GM18951 (cell line): Measurements from ENCODE around the gene SH2B2.

Experiments used
- POLR2A ChIP-seq: IDR thresholded peaks from 4 replicates; pipeline ENCODE4 v1.6.1; 2011; ENCODE audit warnings: mild to moderate bottlenecking; ENCODE audit not compliant: insufficient read length, insufficient read depth; ENCODE audit errors: extremely low read depth
- in situ Hi-C: fragments of 300-500 bp; cut with MboI; formaldehyde crosslinking; loops from one replicate; pipeline ENCODE4 v1.12.0; 2022; ENCODE audit warnings: low sequenced_read_pairs, mixed read lengths, inconsistent platforms; ENCODE audit not compliant: unreplicated experiment

SH2B2 gene

GRCh38 chr7:102272075-102272916, 14.4 kb upstream of the SH2B2 start:
- no peak for TF ChIP-seq POLR2A
- in situ Hi-C loops: no loop called here

DNA sequence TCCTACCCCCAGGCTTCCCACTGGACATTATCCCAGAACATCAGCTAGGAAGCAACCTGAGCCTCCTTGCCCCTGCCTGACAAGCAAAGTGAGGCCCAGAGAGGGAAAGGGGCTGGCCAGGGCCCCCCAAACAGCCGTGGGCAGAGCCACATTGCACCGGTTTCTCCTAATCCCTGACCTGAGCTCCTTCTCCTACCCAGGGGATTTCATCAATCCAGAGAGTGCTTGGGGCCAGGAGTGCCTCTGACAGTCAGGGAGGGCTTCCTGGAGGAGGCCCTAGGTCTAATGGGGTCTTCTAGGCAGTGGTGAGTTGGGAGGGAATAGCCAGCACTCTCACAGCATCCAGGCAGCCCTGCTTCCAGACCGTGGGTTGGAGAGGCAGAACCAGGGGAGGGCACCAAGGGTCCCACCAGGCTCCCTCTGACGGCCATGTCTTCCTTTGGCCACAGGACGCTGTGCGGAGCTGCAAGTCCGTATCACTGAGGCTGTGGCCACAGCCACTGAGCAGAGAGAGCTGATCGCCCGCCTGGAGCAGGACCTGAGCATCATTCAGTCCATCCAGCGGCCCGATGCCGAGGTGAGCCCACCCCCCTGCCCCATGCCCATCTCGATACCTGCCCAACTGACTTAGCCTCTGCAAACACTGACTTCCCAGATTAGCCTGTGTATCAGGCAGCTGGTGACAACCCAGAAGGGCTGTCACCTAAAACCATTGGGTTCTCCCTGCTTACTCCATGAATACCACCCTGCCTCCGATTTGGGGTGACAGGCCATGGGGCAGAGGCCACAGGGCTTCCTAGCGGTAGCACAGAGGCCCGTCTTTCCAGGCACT, 13.5 kb upstream of the SH2B2 start:
- in situ Hi-C loops: no loop called here
- no peak for TF ChIP-seq POLR2A

GRCh38 chr7:102273749-102274712, 12.6 kb upstream of the SH2B2 start:
- in situ Hi-C loops: no loop called here
- TF ChIP-seq POLR2A: no peak

GRCh38 chr7:102275123-102275703, 11.5 kb upstream of the SH2B2 start:
- in situ Hi-C loops: no loop called here
- TF ChIP-seq POLR2A: no peak

GRCh38 chr7:102277901-102278300, 8.8 kb upstream of the SH2B2 start:
- TF ChIP-seq POLR2A: no peak
- in situ Hi-C loops: no loop called here

DNA sequence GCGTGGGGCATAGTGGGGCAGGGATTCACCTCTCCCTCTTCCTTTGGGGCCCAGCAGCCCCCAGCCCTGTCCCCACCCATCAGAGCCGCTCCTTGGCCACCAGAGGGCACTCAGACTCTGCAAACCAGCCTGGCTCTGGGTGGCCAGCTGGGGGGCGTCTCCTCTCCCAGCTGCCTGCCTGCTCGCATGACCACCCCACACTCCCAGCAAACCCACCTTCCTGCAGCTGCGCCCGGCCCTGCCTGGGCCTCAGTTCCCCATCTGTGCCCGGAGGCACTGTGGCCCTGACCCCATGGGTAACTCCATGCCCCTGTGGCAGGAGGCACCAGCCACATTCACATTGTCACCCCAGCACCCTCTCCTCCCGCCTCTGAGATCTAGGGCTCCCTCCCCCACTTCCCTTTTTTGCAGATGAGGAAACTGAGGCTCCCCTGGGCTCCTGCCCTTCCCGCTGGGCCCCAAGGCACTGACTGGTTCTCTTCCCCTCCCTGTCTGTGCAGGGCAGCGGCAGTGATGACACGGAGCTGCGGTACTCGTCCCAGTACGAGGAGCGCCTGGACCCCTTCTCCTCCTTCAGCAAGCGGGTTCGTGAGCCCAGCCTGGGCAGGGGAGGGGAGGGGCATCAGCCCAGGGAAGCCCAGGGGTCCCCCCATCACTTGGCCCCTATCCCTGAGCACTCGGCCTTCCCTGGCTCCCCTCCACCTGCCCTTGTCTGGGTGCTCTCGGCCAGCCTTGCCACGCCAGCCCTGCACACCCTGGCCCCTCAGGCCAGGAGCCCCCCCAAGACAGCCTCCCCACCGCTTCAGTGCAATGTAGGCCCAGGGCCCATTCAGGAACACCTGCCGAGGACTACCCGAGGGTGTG, 6.9 kb upstream of the SH2B2 start:
- TF ChIP-seq POLR2A: no peak

GRCh38 chr7:102280521-102280920, 6.1 kb upstream of the SH2B2 start:
- TF ChIP-seq POLR2A: no peak
- in situ Hi-C loops: loop anchor here (5.0 to 10.0 kb wide), 2 partner anchors 107 to 184 kb away; partner anchors contain the start of genes ALKBH4 and LRWD1

More for the DNA sequence above, 6.9 kb upstream of the SH2B2 start:
- in situ Hi-C loops: loop anchor here (5.0 to 10.0 kb wide), 2 partner anchors 108 to 185 kb away; partner anchors contain the start of genes ALKBH4 and LRWD1

GRCh38 chr7:102281785-102282184, 4.9 kb upstream of the SH2B2 start:
- TF ChIP-seq POLR2A: no peak
- in situ Hi-C loops: loop anchor here (5.0 to 10.0 kb wide), 2 partner anchors 106 to 183 kb away; partner anchors contain the start of genes ALKBH4 and LRWD1

GRCh38 chr7:102282465-102283362, 4.0 kb upstream of the SH2B2 start:
- no peak for TF ChIP-seq POLR2A
- in situ Hi-C loops: loop anchor here (5.0 to 10.0 kb wide), 2 partner anchors 105 to 182 kb away; partner anchors contain the start of genes ALKBH4 and LRWD1

- no peak for TF ChIP-seq POLR2A
- in situ Hi-C loops: loop anchor here (5.0 to 10.0 kb wide), 2 partner anchors 104 to 181 kb away; partner anchors contain the start of genes ALKBH4 and LRWD1
These were observed 3.0 kb upstream of the SH2B2 start for GRCh38 chr7:102283477-102284189.
